GM10266 (cell line): ENCODE data around the gene FLRT2.

Experiments
- DNase-seq: peaks from one replicate; pipeline ENCODE4 v3.0.0; 2012; ENCODE audit errors: extremely low spot score
- CTCF ChIP-seq: IDR thresholded peaks from 2 replicates; pipeline ENCODE4 v1.5.1; 2012; ENCODE audit warnings: mild to moderate bottlenecking, low read depth; ENCODE audit not compliant: control insufficient read depth, insufficient read depth; ENCODE audit errors: missing control alignments

The FLRT2 gene

GRCh38 chr14:85519661-85520305 lies 10.2 kb upstream of the FLRT2 start:
- no peak for DNase-seq
- no peak for TF ChIP-seq CTCF

GRCh38 chr14:85520581-85520980 lies 9.4 kb upstream of the FLRT2 start:
- TF ChIP-seq CTCF, result no peak
- no peak for DNase-seq

- no peak for TF ChIP-seq CTCF
- DNase-seq, result no peak
Measured at GRCh38 chr14:85523624-85524023, 6.3 kb upstream of the FLRT2 start.

- no peak for DNase-seq
- no peak for TF ChIP-seq CTCF
Measured at GRCh38 chr14:85527006-85527405, 2.9 kb upstream of the FLRT2 start.

- no peak for TF ChIP-seq CTCF
- no peak for DNase-seq
Measured at GRCh38 chr14:85527445-85528035, 2.4 kb upstream of the FLRT2 start.

GRCh38 chr14:85528080-85528896 lies 1.7 kb upstream of the FLRT2 start:
- DNase-seq, result no peak
- TF ChIP-seq CTCF, result no peak
